NK-92 (cell line): ENCODE results near the gene TRMU.
"Not testable (repeated sequence)": the region's sequence is repeated elsewhere in the genome, so short reads cannot be mapped to it uniquely, and the experiment has no call there.

ENCODE experiments used
- DNase-seq: peaks from one replicate; lab custom pipeline; 2025; ENCODE audit not compliant: unreplicated experiment; lab: John Stamatoyannopoulos, UW

The TRMU gene

DNA sequence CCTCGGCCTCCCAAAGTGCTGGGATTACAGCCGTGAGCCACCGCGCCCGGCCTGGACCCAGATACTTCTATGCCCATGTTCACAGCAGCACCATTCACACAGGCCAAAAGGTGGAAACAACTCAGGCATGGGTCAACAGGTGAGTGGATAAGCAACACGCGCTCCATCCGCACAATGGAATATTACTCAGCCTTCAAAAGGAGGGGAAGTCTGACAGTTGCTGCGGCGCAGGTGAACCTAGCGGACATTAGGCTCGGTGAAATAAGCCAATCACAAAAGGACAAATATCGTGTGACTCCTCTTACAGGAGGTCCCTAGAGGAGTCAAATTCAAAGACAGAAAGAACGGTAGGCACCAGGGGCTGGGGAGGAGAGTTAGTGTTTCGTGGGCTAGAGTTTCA, 47.0 kb downstream of the TRMU start:
- no peak for DNase-seq

DNA sequence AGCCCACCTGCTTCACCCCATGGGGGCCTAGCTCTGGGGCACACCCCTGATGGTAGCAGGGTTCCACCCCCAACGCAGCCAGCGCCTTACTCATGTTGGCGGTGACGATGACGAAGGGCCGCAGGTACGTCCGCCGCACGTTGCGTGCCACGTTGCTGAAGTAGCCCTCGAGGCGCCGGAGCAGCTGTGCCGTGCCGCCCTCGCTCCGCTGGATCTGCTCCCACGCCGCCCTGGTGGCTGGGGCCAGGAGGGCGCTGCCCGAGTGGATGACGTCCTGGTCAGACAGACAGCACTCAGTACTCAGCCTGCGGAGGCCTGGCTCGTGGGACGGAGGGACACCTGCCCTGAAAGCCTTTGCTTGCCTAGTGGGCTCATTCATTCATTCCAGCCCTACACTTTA, 50.8 kb downstream of the TRMU start:
- DNase-seq: no peak

- DNase-seq: no peak
These were observed 52.2 kb downstream of the TRMU start for GRCh38 chr22:46387748-46388147.

DNA sequence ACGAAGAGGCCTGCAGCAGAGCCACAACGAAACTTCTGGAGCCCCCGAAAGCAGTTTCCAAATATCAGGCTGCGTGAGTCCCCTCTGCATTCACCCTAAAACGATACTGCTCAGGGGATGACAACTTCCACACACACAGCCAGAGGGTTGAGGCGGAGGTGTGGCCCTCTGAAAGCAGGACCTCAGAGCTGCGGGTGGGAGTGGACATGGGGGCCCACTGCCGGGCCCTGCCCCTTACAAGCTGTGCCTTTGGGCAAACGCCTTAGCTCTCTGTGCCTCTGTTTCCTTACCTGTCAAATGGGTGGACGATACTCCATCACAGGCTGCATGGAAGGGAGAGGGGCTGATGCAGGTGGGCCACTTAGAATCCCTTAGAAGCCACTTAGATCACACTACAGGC, 53.1 kb downstream of the TRMU start:
- DNase-seq: no peak

- no peak for DNase-seq
These were observed 53.6 kb downstream of the TRMU start for GRCh38 chr22:46389081-46389480.

- no peak for DNase-seq
These were observed 54.7 kb downstream of the TRMU start for GRCh38 chr22:46390105-46390651.

DNA sequence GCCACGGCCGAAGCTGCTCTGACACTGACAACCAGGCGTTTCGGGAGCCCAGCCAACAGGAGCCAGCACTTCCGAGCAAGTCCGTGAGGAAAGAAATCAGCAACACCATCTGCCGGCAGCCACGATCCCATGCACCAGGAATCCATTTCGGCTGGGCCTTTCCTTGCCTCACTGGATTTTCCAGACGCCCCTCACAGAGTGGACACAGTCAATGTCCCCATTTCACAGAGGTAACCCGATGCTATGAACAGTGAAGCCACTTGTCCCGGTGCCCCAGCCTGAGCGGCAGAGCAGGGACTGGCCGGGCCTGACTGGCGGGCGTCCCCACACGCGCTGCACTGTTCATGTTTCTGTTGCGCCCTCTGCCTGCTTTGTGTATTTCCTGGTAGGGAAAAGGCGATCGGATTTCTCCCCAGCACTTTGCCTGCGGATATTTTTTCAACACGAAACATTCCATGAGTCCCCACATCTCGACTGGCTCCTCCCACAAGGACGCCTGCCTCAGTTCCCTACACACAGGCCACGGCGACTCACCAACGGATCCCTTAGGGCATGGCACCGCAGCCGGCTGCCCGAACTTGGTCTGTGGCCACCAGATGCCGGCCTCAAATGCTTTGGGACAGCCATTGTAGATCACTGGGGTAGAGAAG, 55.3 kb downstream of the TRMU start:
- no peak for DNase-seq

GRCh38 chr22:46391486-46392136, 56.1 kb downstream of the TRMU start:
- DNase-seq: no peak

DNA sequence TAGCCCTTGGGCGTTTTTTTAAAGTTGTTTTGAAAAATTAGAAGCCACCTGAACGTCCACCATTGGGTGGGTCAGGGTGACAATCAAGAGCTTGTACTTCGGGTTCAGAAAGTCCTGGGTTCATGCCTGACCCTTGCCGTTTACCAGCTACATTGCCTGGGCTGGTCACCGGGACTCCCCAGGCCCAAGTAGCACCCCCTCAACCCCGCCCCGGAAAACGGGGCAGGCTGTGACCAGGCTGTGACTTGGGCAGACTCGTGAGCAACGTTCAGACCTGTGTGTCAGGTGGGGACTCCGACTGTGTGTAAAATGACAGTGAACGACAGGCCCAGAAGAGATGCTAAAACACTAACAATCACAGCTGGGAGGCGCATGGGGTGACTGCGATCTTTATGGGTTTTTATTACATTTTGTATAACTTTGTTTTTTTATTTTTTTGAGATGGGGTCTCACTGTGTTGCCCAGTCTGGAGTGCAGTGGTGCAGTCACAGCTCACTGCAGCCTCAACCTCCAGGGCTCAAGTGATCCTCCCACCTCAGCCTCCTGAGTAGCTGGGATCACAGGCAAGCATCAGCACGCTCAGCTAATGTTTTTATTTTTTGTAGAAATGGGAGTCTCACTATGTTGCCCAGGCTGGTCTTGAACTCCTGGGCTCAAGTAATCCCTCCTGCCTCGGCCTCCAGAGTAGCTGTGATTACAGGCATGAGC, 56.8 kb downstream of the TRMU start:
- DNase-seq: no peak

GRCh38 chr22:46393873-46394272, 58.4 kb downstream of the TRMU start:
- no peak for DNase-seq

DNA sequence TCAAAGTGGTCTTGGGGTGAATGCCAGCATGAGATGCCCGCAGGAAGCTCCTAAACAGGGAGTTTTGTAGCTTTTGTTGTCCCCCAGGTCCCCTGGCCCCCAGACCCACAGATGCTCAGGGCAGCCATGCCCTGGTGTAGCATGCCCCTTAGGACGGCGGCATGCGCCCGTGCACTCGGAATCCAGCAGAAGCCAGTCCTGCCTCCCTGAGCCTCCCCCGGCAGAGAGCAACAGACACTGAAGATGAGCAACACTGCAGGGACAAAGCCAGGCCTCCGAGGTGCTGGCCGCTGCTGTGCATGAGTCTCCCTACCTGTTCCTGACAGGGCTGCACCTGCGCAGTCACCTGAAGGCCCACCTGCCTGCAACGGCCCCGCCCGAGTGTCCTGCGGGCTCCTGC, 59.1 kb downstream of the TRMU start:
- DNase-seq: no peak

- DNase-seq: no peak
These were observed 59.6 kb downstream of the TRMU start for GRCh38 chr22:46395145-46395544.

DNA sequence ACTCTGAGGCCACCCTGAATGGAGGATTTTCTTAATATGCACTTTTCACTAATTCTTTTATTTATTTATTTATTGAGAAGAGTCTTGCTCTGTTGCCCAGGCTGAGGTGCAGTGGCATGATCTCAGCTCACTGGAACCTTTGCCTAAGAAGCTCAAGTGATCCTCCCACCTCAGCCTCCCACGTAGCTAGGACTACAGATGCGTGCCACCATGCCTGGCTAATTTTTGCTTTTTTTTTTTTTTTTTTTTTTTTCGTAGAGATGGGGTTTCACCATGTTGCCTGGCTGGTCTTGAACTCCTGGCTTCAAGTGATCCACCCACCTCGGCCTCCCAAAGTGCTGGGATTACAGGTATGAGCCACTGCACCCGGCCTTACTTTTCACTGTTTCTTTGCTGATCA, 61.5 kb downstream of the TRMU start:
- not testable (repeated sequence) for DNase-seq

DNA sequence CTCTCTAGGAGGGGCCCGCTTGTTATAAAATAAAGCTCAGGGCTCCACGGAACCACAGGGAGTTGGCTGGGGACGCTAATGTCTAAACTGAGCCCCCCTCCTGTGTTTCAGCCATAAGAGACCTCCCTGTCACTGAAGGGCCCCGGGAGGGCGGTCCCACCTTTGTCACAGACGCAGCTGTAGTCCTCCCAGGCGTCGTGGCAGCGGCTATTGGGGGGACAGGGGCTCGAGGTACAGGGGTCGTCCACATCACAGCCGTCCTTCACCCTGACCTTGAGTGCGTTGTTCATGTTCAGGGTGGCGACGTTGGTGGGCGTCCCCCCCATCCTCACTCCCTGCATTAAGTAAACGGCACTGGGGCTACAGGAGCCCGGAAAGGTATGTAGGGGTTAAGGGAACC, 62.0 kb downstream of the TRMU start:
- no peak for DNase-seq

- no peak for DNase-seq
These were observed 62.4 kb downstream of the TRMU start for GRCh38 chr22:46397951-46398350.

DNA sequence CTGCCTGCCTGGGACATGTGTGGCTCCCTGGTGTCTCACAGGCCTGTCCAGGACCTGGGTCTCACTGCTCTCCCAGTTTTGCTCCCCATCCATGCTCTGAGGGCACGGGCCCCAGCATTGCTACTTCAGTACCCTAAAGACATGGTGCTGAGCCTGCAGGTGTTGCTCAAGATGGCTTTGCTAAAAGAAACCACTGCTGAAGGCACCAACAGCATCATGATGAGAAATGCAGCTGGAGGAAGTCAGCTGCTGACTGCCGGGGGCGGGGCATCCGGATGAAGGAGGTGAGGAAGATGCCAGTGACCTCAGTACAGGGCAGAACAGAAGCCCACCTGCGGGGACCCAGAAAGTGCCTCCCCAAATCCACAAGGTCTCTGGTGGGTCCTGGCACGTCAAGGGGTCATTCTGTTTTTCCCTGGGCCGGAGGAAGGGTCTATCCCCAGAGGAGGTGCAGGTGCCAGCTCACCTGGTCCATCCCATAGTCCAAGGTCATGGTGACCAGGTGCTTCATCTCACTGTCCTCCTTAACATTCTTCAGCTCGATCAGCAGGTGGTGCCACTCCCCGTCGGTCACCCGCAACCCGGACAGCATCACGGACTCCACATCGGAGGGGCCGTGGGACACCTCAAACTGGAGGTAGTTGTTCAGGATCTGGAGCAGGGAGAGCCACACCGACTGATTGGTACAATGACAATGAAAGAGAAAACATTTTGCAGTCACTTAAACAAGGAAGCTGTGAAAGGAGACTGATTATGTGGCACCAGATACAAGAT, 63.9 kb downstream of the TRMU start:
- no peak for DNase-seq

DNA sequence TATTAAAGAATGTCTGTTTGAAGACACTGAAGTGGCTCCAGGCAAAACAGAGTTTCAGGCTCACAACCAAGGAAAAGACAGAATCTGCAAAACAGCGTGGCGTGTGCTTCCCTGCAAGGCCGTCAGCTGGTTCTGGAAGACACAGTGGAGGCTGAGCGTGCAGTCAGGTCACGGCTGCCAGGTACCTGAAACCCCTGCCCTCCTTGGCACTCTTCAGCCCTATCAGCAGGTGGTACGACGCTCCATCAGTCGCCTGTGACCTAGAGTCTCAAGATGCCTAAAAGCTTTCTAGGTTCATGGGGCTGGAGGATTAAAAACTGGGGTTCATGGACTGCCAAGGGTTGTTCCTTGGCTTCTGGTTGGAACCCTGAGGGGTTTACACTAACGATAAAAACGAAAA, 65.9 kb downstream of the TRMU start:
- no peak for DNase-seq

GRCh38 chr22:46402505-46402904, 67.0 kb downstream of the TRMU start:
- no peak for DNase-seq

- DNase-seq: not testable (repeated sequence)
These were observed 68.4 kb downstream of the TRMU start for GRCh38 chr22:46403880-46404279.

GRCh38 chr22:46405901-46406300, 70.4 kb downstream of the TRMU start:
- no peak for DNase-seq

GRCh38 chr22:46406349-46406748, 70.8 kb downstream of the TRMU start:
- DNase-seq: no peak
